ENCODE measurements around the gene MRPL27. TPM values are rescaled to one million over a fixed set of nuclear protein-coding genes. Genes with fewer than 3 reads are reported as not detected.

The MRPL27 gene
- total RNA-seq, 2 experiments from 2014 or later: 68.8 to 80.2 TPM

DNA sequence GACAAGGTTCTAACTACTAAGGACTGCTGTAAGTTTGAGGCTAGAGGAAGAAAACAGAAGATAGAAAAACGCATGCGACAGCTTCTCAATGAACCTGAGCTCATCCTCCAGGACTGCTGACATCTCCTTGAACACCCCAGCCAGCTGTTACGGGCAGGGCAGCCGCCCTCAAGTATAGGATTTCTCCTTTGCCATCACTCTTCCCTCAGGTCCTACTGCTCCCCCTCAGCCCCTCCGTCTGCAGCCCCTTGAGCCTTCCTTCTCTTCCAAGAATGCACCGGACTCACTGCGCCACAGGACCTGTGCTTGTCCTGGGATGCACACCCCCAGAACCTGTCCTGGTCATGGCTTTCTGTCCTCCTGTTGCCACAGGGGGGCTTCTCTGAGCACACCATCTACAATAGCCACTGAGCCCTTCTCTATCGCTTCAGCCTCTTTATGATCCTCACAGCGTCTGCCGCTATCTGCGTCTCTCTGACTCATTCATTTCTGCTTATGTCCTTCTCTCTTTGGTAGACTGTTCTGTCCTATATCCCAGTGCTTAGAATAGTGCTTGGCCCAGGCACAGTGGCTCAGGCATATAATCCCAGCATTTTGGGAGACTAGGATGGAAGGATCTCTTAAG, 42.7 kb downstream of the MRPL27 start:
- Histone ChIP-seq H3K4me3 (ENCODE audit: low read depth, low read length, poor library complexity, severe bottlenecking) (no peak overlapping the region), H3K27ac (ENCODE audit: low read depth, low read length, poor library complexity, severe bottlenecking) (no peak overlapping the region), H3K4me1 (ENCODE audit: insufficient read depth, low read length, poor library complexity, severe bottlenecking) (peaks cover 5% of the 10 kb centered on the region), H2AFZ (ENCODE audit: low read length) (no peak overlapping the region), H3K4me2 (ENCODE audit: low read length) (no peak overlapping the region), H3K9me3 (ENCODE audit: low read length) (no peaks in the 10 kb centered on the region), H3K9me2 (ENCODE audit: insufficient read depth, low read length) (no peaks in the 10 kb centered on the region), H3K36me3 (ENCODE audit: insufficient read depth, low read length) (no peaks in the 10 kb centered on the region), H3K79me2 (ENCODE audit: insufficient read depth, low read depth, low read length) (no peaks in the 10 kb centered on the region), H4K20me1 (ENCODE audit: insufficient read depth, low read length) (no peaks in the 10 kb centered on the region)
- POLR2A ChIA-PET: no interaction called here
- CTCF ChIA-PET (ENCODE audit: unreplicated experiment): no interaction called here
- TF ChIP-seq, protein P1, sequence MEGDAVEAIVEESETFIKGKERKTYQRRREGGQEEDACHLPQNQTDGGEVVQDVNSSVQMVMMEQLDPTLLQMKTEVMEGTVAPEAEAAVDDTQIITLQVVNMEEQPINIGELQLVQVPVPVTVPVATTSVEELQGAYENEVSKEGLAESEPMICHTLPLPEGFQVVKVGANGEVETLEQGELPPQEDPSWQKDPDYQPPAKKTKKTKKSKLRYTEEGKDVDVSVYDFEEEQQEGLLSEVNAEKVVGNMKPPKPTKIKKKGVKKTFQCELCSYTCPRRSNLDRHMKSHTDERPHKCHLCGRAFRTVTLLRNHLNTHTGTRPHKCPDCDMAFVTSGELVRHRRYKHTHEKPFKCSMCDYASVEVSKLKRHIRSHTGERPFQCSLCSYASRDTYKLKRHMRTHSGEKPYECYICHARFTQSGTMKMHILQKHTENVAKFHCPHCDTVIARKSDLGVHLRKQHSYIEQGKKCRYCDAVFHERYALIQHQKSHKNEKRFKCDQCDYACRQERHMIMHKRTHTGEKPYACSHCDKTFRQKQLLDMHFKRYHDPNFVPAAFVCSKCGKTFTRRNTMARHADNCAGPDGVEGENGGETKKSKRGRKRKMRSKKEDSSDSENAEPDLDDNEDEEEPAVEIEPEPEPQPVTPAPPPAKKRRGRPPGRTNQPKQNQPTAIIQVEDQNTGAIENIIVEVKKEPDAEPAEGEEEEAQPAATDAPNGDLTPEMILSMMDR (conservative IDR thresholded peaks at IDR 0.05; ENCODE audit: low read length): no peak
- TF ChIP-seq EZH2phosphoT487 (IDR thresholded peaks at IDR 0.05; ENCODE audit: borderline replicate concordance, low read depth, low read length): no peak
- no peak for DNase-seq (ENCODE audit: low spot score)
- no TSS peak for BruUV-seq (replicated peaks)
- intact Hi-C loops (cut with micrococcal nuclease; ENCODE audit: unreplicated experiment): no loop called here

DNA sequence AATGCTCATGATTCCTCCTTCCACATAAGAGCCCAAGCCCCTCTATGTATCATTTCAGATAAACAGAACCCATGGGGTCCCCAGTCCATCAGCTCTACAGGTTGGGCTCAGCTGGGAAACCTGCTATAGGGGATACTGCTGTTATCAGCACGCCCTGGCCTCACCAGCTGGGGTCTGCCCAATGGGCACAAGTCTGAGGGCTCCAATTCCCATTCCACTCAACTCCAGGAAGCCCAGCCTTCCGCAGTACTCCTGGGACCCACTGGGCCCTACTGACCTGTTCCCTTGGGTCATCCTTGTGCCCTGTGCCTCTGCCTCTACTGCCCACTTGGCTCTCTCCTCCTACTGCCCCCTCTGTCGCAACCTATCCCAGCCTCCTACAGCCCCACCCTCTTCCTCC, 43.3 kb downstream of the MRPL27 start:
- Histone ChIP-seq H3K9me2 (ENCODE audit: insufficient read depth, low read length) (no peaks in the 10 kb centered on the region), H3K4me1 (ENCODE audit: insufficient read depth, low read length, poor library complexity, severe bottlenecking) (peaks cover 5% of the 10 kb centered on the region), H4K20me1 (ENCODE audit: insufficient read depth, low read length) (no peaks in the 10 kb centered on the region), H3K27ac (ENCODE audit: low read depth, low read length, poor library complexity, severe bottlenecking) (no peak overlapping the region), H2AFZ (ENCODE audit: low read length) (no peak overlapping the region), H3K9me3 (ENCODE audit: low read length) (no peaks in the 10 kb centered on the region), H3K4me3 (ENCODE audit: low read depth, low read length, poor library complexity, severe bottlenecking) (no peak overlapping the region), H3K79me2 (ENCODE audit: insufficient read depth, low read depth, low read length) (no peaks in the 10 kb centered on the region), H3K4me2 (ENCODE audit: low read length) (no peak overlapping the region), H3K36me3 (ENCODE audit: insufficient read depth, low read length) (no peaks in the 10 kb centered on the region)
- BruUV-seq (replicated peaks): no TSS peak
- intact Hi-C loops (cut with micrococcal nuclease; ENCODE audit: unreplicated experiment): no loop called here
- ChIA-PET POLR2A (no interaction called here), CTCF (ENCODE audit: unreplicated experiment) (no interaction called here)
- DNase-seq (ENCODE audit: low spot score): no peak
- TF ChIP-seq, protein P1 (conservative IDR thresholded peaks at IDR 0.05; ENCODE audit: low read length): no peak
- no peak for TF ChIP-seq EZH2phosphoT487 (IDR thresholded peaks at IDR 0.05; ENCODE audit: borderline replicate concordance, low read depth, low read length)

Data from OCI-LY7 (cell line).